Epithelial cell of prostate (primary cell): ENCODE measurements around the gene NOVA2.
A peak's percentile ranks its signal among the peaks of the same experiment; 100 is the strongest.

Experiments used
- DNase-seq: peaks from one replicate; pipeline ENCODE4 v3.0.0-alpha.2; 2011; ENCODE audit warnings: low read depth, low spot score
- H3K27ac ChIP-seq: fragments of 450-650 bp; 2 replicates; pipeline ENCODE4 v1.5.1; 2017; ENCODE audit warnings: mild to moderate bottlenecking

NOVA2 gene

GRCh38 chr19:45933759-45934158 is 39.9 kb downstream of the NOVA2 start:
- H3K27ac ChIP-seq: no peak overlapping the region
- no peak for DNase-seq

- H3K27ac ChIP-seq: no peak overlapping the region
- no peak for DNase-seq
Measured at GRCh38 chr19:45931055-45931454, 42.6 kb downstream of the NOVA2 start.

- no peak overlapping the region for H3K27ac ChIP-seq
- no peak for DNase-seq
Measured at GRCh38 chr19:45929247-45929646, 44.4 kb downstream of the NOVA2 start.

DNA sequence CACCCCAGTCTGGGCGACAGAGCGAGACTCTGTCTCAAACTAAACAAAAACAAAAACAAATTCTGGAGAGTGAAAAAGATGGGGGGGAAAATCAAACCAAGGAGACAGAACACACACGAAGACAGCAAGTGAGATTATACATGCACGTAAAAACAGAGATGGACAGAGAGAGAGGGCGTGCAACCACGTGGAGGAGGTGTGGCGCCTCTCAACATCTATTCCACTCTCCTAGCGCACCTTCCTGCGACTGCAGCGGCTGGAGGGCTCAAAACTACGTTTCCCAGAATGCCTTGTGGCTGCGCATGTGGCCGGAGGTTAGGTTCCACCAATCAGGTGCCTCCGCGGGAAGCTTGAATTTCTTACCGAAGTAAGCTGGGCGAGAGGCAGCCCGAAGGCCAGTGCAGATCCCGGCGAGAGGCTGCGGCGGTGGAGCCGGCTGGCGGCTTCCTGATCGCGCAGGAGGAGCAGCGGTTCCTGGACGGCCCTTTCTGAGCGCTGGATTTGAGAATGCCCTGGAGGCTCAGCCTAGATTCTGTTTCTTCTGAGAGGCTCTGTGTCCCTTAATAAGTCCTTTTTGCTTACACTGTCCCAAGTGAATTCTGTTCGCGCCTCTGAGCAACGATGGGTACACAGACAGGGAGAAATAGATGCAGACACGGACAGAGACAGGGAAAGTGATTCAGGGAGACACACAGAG is 46.0 kb downstream of the NOVA2 start:
- no peak overlapping the region for H3K27ac ChIP-seq
- peak; percentile 39 for DNase-seq

GRCh38 chr19:45924891-45925447 is 48.7 kb downstream of the NOVA2 start:
- no peak overlapping the region for H3K27ac ChIP-seq
- no peak for DNase-seq

DNA sequence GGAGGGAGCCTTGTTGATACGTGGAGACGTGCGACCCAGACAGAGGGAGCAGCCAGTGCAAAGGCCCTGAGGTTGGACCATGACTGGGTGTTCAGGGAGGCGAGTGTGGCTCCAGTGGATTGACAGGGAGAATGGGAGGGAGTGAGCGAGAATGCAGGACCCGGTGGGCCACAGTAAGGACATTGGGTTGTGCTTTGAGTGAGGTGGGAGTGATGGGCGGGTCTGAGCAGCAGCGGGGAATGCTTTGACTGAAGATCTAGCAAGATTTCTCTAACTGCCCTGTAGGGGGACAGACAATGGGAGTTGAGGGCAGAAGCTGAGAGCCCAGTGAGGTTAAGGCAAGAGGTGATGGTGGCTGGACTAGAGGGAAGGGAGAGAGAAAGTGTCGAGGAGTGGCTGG is 51.4 kb downstream of the NOVA2 start:
- no peak for DNase-seq
- H3K27ac ChIP-seq: no peak overlapping the region

- H3K27ac ChIP-seq: no peak overlapping the region
- no peak for DNase-seq
Measured at GRCh38 chr19:45920458-45920857, 53.2 kb downstream of the NOVA2 start.

- no peak overlapping the region for H3K27ac ChIP-seq
- no peak for DNase-seq
Measured at GRCh38 chr19:45919678-45920077, 54.0 kb downstream of the NOVA2 start.

GRCh38 chr19:45918721-45919120 is 54.9 kb downstream of the NOVA2 start:
- DNase-seq: no peak
- H3K27ac ChIP-seq: no peak overlapping the region

DNA sequence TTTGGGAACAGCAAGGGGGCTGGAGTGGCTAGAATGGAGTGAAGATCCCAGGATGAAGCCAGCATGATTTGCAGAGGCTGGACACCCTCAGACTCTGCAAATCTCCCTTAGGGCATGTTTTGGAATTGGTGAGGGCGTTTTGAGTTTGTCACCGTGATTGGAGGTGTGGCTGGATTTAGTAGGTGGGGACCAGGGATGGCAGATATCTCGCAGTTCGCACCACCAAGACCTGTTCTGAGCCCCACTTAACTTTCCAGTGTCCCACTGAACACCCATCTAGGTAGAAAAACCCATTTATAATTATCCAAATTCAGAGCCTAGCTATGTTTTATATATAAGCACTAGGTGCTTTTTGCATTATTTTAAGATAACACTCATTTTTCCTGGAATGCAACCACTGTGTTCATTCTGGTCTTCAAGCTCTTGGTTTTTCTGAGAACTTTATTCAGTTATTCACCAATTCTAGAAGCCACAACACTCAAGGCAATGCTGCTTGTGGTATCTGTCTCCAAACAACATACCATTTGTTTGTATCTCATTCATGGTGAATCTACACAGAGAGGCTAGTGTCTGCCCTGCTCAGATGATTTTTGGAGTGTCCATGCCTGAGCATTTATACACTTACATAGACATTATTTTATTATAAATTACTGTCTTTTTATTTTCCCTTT is 56.1 kb downstream of the NOVA2 start:
- no peak overlapping the region for H3K27ac ChIP-seq
- no peak for DNase-seq

- DNase-seq: no peak
- no peak within 1 kb of the TSS for H3K27ac ChIP-seq
Measured at GRCh38 chr19:45913874-45914830, 59.5 kb downstream of the NOVA2 start, which contains the start of gene NANOS2. TSS of gene NANOS2 (minus strand) at chr19:45914778. CDS start at chr19:45914693, 85 bp downstream.

DNA sequence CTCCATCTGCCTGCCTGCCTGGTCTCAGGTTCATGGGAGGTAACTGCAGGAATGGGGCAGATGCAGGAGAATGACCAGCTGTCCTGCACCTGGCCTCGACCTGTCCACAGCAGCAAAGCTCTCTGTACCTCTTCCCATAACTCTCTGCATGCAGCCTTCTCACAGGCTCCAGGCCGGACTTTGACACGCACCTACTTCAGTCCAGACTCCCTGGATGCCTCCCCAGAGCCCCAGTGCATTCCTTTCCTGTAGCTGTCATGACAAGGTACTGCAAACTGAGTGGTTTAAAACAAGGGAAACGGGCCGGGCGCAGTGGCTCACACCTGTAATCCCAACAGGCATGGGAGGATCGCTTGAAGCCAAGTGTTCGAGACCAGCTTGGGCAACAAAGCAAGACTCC is 62.4 kb downstream of the NOVA2 start:
- no peak overlapping the region for H3K27ac ChIP-seq
- no peak for DNase-seq

DNA sequence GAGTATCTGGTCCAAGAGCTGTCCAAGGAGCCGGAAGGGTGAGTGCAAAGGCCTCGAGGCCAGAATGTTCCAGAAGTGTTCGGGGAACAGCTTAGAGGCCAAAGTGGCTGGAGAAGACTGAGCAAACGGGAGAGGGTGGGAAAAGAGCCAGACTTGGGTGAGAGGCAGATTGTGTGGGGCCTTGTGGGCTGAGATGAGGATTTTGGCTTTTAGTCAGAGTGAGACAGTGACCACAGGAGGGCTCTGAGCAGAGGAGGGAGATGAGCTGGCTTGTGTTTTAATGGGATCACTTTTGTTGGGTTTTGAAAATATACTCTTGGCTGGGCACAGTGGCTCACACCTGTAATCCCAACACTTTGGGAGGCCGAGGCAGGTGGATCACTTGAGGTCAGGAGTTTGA is 64.7 kb downstream of the NOVA2 start:
- H3K27ac ChIP-seq: no peak overlapping the region
- no peak for DNase-seq

DNA sequence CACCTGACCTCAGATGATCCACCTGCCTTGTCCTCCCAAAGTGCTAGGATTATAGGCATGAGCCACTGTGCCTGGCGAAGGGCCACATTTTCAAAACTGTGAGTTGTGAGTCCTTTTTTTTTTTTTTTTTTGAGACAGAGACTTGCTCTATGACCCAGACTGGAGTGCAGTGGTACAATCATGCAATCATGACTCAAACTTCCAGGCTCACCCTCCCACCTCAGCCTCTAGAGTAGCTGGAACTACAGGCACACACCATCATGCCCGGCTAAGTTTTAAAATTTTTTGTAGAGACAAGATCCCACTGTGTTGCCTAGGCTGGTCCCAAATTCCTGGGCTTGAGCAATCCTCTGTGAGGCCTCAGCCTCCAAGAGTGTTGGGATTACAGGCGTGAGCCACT is 67.4 kb downstream of the NOVA2 start:
- peak; percentile 49 for DNase-seq
- no peak overlapping the region for H3K27ac ChIP-seq

DNA sequence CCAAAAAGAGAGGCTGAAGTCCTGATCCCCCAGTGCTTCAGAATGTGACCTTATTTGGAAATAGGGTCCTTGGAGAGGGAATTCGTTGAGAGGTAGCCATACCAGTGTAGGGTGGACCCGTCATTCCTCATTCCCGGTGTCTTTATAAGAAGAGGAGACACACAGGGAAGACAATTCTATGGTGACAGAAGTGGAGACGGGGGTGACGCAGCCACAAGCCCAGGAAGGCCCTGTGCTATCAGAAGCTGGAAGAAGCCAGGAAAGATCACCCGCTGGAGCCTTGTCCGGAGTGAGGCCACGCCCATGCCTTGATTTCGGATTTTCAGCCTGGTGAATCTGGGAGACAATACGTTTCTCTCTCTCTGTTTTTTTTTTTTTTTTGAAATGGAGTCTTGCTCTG is 68.7 kb downstream of the NOVA2 start:
- H3K27ac ChIP-seq: no peak overlapping the region
- DNase-seq: no peak

DNA sequence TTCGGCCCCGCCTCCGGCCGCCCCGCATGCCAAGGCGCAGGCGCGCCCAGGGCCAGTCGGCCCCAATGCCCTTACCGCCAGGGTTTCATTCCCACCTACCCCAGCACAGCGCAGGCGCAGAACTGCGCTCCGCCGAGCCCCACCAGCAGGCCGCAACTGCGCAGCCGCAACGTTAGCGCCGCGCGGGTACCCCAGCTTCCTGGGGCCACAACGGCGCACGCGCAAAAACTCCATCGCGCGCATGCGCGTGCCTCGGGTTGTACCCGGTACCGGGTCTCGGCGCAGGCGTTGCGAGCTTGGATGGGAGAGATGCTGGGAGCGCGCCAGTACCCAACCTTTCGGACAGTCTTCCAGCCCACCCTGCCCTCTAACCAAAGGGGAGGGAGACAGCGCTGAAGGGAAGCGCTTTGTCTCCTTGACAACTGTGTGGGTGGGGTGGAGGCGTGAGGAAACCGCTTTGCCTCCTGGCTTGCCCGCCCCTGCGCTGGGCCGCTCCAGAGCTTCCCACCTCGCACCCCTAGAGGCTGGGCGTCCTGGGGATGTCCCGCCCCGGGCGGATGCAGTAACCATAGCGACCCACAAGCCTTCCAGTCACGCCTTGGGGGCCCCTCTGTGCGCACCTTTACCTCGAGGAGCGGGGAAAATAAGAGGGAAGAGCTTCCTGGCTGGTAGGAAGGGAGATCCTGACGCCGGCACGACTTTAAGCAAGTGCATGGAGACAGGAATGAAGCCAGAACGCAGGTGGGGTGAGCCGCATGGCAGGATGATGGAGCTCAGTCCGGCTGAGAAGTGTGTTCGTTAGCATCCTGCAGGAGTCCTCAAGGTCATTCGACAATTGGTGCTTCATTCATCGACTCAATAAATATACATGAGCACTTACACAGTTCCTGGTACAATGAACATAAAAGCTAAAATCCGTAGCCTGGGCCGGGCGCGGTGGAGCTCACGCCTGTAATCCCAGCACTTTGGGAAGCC is 70.7 kb downstream of the NOVA2 start:
- peak overlapping the region; percentile 28 for H3K27ac ChIP-seq
- peak; percentile 64 for DNase-seq

- H3K27ac ChIP-seq: peak within 1 kb of the TSS; percentile 28
- DNase-seq: no peak
Measured at GRCh38 chr19:45901912-45902650, 71.6 kb downstream of the NOVA2 start, which contains the start of gene MYPOP. TSS of gene MYPOP (minus strand) at chr19:45902613. CDS start at chr19:45901773, 840 bp downstream.

- no peak for DNase-seq
- no peak overlapping the region for H3K27ac ChIP-seq
Measured at GRCh38 chr19:45901432-45901911, 72.2 kb downstream of the NOVA2 start.
